GM19324 (cell line): ENCODE measurements around the gene VMA21.
A peak's percentile ranks its signal among the peaks of the same experiment; 100 is the strongest.

Source experiments
- ATAC-seq: cut with Tn5 transposase; IDR thresholded peaks from one replicate; pipeline ENCODE4 v1.9.1; 2021; ENCODE audit warnings: mild to moderate bottlenecking, moderate library complexity; ENCODE audit not compliant: unreplicated experiment, low FRiP score

The VMA21 gene

GRCh38 chrX:151396825-151397740 is at the start of gene VMA21:
TSS of gene VMA21 (plus strand) at chrX:151397206. CDS start at chrX:151397309, 103 bp downstream.
- peak; percentile 96 for ATAC-seq

DNA sequence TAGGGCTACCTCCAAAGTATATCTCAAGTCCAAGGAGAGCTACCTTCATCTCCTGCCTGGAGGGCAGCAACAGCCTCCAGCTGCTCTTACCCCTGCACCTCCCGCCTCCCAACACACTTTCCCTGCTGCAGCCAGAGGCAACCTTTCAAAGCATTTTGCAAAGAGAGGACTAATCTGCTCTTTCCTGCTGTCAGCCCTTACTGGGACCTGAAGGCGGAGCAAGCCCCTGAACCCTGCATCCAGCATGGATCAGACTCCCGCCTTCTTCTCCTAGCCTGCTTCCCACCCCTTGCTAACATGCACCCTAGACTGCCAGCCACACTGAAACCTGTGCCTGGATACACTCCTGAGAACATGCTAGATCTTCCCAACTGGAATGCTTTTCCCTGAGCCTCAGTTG is 37.7 kb upstream of the VMA21 start:
- no peak for ATAC-seq

GRCh38 chrX:151359931-151360871 is 36.8 kb upstream of the VMA21 start:
- peak; percentile 73 for ATAC-seq

DNA sequence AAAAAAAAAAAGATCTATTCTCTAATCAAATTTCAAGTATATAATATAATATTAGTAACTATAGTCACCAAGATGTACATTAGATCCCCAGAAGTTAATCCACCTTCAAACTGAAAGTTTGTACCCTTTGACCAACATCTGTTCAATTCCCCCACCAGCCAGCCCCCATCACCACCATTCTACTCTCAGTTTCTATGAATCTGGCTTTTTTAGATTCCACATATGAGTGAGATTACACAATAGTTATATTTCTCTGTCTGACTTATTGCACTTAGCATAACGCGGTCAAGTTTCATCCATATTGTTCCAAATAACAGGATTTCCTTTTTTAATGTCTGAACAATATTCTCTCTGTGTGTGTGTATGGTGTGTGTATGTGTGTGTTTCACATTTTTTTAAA is 33.7 kb upstream of the VMA21 start:
- ATAC-seq: no peak

- no peak for ATAC-seq
Observed at GRCh38 chrX:151365579-151365978, 31.4 kb upstream of the VMA21 start.

DNA sequence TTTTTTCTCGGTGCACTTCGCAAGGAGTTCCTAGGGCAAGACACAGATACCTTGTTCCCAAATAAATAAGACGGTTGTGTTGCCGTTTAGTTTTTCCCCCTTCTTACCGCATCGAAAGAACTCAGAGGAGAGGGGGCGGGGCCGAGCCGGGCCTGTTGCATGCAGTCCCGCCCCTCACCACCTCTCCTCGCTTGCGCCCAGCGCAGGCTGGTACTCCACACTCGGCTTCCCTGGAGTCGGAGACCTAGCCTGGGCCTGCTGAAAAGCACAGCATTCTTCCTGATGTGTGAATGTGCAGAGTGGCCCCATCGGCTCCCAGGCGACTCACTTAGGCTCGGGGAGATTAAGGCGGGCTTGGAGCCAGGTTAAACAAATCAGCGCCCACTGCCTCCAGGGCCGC is 26.1 kb upstream of the VMA21 start:
- no peak for ATAC-seq

- ATAC-seq: no peak
Observed at GRCh38 chrX:151384807-151385206, 12.2 kb upstream of the VMA21 start.

DNA sequence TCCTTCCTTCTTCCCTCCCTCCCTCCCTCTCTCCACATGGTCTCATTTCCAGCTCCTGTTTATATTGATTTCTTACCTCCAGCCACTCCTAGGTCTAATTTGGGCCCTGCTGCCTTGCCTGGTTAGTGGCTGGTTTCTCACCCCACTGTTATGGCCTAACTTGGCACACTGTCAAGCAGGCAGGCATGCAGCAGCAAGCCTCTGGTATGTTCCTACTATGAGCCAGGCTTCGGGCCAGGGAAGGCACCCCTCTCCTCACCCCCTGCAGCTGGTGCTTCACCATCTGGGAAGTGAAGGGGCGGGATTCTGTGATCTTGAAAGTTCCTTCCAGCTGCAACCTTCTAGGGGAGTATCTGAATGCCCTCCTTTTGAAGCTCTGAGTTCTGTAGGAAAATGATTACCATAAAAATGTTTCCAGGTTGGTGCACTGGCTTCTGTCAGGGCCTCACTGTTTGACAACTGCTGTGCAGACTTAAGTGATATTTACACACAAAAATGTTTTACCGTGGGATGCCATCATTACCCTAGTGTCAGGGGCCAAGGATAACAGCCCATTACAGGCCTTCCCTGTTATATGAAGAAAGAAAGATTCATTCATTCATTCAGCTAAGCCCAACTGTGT is 10.1 kb upstream of the VMA21 start:
- ATAC-seq: no peak

DNA sequence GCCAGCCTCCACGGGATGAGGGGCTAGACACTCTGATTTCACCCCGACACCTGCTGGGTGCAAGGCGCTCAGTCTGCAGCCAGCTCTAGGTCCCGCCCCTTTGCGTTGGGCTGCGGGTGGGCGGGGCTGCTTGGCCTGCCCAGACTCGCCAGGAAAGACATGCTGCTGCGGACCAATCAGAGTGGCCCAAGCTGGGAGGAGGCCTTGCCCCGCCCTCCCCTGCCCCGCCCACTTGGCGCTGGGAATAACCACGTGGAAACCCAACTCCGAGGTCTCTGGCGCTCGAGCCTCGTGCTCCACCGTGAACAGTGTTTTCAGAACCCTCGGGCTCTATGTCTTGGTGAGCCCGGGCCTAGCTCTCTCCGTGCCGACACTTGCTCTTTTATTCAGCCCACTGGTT is 5.3 kb upstream of the VMA21 start:
- ATAC-seq: no peak

GRCh38 chrX:151393514-151393913 is 3.5 kb upstream of the VMA21 start:
- ATAC-seq: no peak

- ATAC-seq: peak; percentile 16
Observed at GRCh38 chrX:151396042-151396824, 773 bp upstream of the VMA21 start.

- ATAC-seq: no peak
Observed at GRCh38 chrX:151397741-151398070, 700 bp downstream of the VMA21 start.

GRCh38 chrX:151398346-151398745 is 1.3 kb downstream of the VMA21 start:
- no peak for ATAC-seq

DNA sequence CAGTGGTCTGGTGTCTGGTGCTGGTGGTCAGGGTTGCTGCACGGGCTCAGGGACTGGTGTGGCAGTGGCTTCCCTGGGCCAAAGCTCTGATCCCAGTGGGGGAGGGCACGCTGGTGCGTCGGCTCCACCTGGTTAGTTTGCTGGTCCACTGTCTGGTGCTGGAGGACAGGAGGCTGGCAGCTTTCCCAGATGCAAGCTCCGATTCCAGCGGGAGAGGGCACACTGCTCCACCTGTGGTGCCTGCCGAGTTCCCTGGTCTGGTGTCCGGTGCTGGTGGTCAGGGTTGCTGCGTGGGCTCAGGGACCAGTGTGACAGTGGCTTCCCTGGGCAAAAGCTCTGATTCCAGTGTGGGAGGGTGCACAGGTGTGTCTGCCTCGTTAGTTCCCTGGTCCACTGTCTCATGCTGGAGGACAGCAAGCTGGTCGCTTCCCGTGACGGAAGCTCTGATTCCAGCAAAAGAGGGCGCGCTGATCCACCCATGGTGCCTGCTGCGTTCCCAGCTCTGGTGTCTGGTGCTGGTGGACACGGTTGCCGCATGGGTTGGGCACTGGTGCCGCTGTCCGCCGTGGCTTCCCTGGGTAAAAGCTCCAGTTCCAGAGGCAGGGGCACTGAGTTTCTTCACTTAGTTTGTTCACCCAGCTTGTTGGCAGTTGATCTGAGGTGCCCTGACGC is 5.8 kb downstream of the VMA21 start:
- no peak for ATAC-seq

GRCh38 chrX:151416579-151416978 is 19.6 kb downstream of the VMA21 start:
- no peak for ATAC-seq

GRCh38 chrX:151419782-151420181 is 22.8 kb downstream of the VMA21 start:
- ATAC-seq: no peak

- ATAC-seq: no peak
Observed at GRCh38 chrX:151424505-151424904, 27.5 kb downstream of the VMA21 start.

DNA sequence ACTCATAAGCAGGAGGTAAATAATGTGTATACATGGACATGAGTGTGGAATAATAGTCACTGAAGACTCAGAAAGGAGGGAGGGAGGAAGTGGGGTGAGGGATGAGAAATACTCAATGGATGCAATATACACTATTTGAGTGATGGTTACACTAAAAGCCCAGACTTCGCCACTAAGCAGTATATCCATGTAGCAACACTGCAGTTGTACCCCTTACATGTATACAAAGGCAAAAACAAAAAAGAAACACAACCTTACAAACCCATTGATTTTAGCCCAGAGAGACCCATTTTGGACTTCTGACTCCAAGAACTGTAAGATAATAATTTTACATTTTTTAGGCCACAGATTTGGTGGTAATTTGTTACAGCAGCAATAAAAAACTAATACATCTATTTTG is 51.5 kb downstream of the VMA21 start:
- no peak for ATAC-seq

GRCh38 chrX:151458824-151459223 is 61.8 kb downstream of the VMA21 start:
- ATAC-seq: no peak
